GM12878 (cell line): Measurements from ENCODE around the gene PYGO2. TPM values are rescaled to one million over a fixed set of nuclear protein-coding genes. Genes with fewer than 3 reads are reported as not detected.

Experiments
- ESRRA ChIP-seq: IDR thresholded peaks from 2 replicates; pipeline ENCODE4 v1.6.1; 2012; ENCODE audit warnings: mild to moderate bottlenecking, low read length, improper control_type of control experiment
- FOXK2 ChIP-seq: fragments of 450-650 bp; IDR thresholded peaks from 2 replicates; pipeline ENCODE4 v1.6.1; 2017; ENCODE audit warnings: mild to moderate bottlenecking, moderate library complexity
- PAX5 ChIP-seq: IDR thresholded peaks from 2 replicates; pipeline ENCODE4 v1.6.1; 2011; ENCODE audit warnings: low read depth, low read length, borderline replicate concordance
- PAX8 ChIP-seq: fragments of 450-650 bp; IDR thresholded peaks from 2 replicates; pipeline ENCODE4 v1.6.1; 2017; ENCODE audit warnings: mild to moderate bottlenecking, moderate library complexity
- POLR2AphosphoS2 ChIP-seq: IDR thresholded peaks from 2 replicates; pipeline ENCODE4 v1.6.1; 2011; ENCODE audit warnings: low read depth, mild to moderate bottlenecking, low read length, improper control_type of control experiment, moderate library complexity
- STAT3 ChIP-seq: IDR thresholded peaks from 2 replicates; pipeline ENCODE4 v1.6.1; 2011; ENCODE audit warnings: low read depth, low read length, improper control_type of control experiment
- TAF1 ChIP-seq: IDR thresholded peaks from 2 replicates; pipeline ENCODE4 v1.6.1; 2011; ENCODE audit warnings: mild to moderate bottlenecking, low read depth, low read length, borderline replicate concordance
- polyA plus RNA-seq, 11 experiments: library from polyadenylated mRNA; depleted of rRNA in 4 of 11; unstranded in 6 of 11; stranded (reverse) in 5 of 11; fragments of >200 nt; fragmentation: Nextera tagmentation in 4 of 11; fragmentation: Illumina TruSeq in 1 of 11; extraction: Ambion mirVana in 4 of 11; extraction: Trizol in 1 of 11; gene quantifications; 1 replicate in 1 of 11; 2 replicates in 10 of 11; pipeline versions ENCODE4 v1.2.1 to v1.2.3, GENCODE V29; 2011 to 2016; ENCODE audit warnings: inconsistent platforms in 2 of 11, missing spikeins in 2 of 11, low read depth in 1 of 11
- total RNA-seq, 4 experiments: library from RNA; depleted of rRNA in 3 of 4; stranded (reverse); fragments of >200 nt in 3 of 4; fragmentation: Illumina TruSeq in 1 of 4; extraction: Trizol in 1 of 4; gene quantifications; 2 replicates each; pipeline versions ENCODE4 v1.2.1 to v1.2.3, GENCODE V29; 2013 to 2021
- TF ChIP-seq, protein P1 (sequence below): IDR thresholded peaks from 2 replicates; pipeline ENCODE4 v1.6.1; 2012; ENCODE audit warnings: improper control_type of control experiment, low read depth, low read length; ENCODE audit not compliant: insufficient replicate concordance
- TF ChIP-seq, protein P2 (sequence below): IDR thresholded peaks from 2 replicates; pipeline ENCODE4 v1.6.1; 2012; ENCODE audit warnings: mild to moderate bottlenecking, low read depth, low read length
- TF ChIP-seq, protein P3 (sequence below): fragments of 450-650 bp; IDR thresholded peaks from 2 replicates; pipeline ENCODE4 v1.6.1; 2017; ENCODE audit warnings: mild to moderate bottlenecking, moderate library complexity
- TF ChIP-seq, protein P4 (sequence below): fragments of 450-650 bp; formaldehyde crosslinking; IDR thresholded peaks from 2 replicates; pipeline ENCODE4 v1.4.0; 2020; ENCODE audit warnings: mild to moderate bottlenecking, moderate library complexity

Gene PYGO2
- total and polyA plus RNA-seq, 10 of the 15 experiments (the other 5 are each of a cell fraction or from before 2014, with no cell fraction given) = 8.1 to 33.8 (median 23.5) TPM

DNA sequence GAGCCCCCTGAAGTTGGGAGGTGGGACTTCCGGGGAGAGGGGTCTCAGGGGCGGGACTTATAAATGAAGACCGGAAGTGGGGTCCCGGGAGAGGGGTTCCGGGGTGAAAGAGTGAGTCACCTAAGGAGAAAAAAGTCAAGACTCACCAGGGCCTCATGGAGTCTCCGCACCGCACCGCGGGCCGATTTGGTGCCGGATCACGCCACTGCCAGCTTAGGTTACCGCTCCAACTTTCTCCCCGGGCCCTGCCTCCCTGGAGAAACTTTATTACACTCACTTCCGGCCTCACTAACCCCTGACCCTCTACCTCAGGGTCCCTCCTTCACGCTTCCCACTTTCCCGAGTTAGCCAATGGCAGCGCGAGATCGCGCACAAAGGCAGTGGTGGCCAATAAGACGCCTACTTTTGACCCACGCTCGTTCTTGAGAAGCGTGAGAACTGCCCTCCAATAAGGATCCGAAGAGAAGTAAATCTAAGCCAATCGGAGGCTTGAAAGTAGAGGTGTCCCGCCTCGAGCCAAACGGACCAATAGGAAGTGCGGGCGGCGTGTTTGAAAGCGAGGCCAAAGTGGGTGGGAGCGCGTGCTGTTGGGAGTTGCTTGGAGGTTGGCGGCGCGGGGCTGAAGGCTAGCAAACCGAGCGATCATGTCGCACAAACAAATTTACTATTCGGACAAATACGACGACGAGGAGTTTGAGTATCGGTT, 12.7 kb upstream of the PYGO2 start, which contains the start of gene CKS1B (continued):
- TF ChIP-seq, protein P1, sequence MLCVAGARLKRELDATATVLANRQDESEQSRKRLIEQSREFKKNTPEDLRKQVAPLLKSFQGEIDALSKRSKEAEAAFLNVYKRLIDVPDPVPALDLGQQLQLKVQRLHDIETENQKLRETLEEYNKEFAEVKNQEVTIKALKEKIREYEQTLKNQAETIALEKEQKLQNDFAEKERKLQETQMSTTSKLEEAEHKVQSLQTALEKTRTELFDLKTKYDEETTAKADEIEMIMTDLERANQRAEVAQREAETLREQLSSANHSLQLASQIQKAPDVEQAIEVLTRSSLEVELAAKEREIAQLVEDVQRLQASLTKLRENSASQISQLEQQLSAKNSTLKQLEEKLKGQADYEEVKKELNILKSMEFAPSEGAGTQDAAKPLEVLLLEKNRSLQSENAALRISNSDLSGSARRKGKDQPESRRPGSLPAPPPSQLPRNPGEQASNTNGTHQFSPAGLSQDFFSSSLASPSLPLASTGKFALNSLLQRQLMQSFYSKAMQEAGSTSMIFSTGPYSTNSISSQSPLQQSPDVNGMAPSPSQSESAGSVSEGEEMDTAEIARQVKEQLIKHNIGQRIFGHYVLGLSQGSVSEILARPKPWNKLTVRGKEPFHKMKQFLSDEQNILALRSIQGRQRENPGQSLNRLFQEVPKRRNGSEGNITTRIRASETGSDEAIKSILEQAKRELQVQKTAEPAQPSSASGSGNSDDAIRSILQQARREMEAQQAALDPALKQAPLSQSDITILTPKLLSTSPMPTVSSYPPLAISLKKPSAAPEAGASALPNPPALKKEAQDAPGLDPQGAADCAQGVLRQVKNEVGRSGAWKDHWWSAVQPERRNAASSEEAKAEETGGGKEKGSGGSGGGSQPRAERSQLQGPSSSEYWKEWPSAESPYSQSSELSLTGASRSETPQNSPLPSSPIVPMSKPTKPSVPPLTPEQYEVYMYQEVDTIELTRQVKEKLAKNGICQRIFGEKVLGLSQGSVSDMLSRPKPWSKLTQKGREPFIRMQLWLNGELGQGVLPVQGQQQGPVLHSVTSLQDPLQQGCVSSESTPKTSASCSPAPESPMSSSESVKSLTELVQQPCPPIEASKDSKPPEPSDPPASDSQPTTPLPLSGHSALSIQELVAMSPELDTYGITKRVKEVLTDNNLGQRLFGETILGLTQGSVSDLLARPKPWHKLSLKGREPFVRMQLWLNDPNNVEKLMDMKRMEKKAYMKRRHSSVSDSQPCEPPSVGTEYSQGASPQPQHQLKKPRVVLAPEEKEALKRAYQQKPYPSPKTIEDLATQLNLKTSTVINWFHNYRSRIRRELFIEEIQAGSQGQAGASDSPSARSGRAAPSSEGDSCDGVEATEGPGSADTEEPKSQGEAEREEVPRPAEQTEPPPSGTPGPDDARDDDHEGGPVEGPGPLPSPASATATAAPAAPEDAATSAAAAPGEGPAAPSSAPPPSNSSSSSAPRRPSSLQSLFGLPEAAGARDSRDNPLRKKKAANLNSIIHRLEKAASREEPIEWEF = no peak
- TF ChIP-seq ESRRA = no peak
- TF ChIP-seq FOXK2 = no peak
- TF ChIP-seq, protein P2, sequence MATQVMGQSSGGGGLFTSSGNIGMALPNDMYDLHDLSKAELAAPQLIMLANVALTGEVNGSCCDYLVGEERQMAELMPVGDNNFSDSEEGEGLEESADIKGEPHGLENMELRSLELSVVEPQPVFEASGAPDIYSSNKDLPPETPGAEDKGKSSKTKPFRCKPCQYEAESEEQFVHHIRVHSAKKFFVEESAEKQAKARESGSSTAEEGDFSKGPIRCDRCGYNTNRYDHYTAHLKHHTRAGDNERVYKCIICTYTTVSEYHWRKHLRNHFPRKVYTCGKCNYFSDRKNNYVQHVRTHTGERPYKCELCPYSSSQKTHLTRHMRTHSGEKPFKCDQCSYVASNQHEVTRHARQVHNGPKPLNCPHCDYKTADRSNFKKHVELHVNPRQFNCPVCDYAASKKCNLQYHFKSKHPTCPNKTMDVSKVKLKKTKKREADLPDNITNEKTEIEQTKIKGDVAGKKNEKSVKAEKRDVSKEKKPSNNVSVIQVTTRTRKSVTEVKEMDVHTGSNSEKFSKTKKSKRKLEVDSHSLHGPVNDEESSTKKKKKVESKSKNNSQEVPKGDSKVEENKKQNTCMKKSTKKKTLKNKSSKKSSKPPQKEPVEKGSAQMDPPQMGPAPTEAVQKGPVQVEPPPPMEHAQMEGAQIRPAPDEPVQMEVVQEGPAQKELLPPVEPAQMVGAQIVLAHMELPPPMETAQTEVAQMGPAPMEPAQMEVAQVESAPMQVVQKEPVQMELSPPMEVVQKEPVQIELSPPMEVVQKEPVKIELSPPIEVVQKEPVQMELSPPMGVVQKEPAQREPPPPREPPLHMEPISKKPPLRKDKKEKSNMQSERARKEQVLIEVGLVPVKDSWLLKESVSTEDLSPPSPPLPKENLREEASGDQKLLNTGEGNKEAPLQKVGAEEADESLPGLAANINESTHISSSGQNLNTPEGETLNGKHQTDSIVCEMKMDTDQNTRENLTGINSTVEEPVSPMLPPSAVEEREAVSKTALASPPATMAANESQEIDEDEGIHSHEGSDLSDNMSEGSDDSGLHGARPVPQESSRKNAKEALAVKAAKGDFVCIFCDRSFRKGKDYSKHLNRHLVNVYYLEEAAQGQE = no peak
- no peak for TF ChIP-seq STAT3
- peak; percentile 52; the same call in 1 of the 2 replicates for TF ChIP-seq POLR2AphosphoS2
- TF ChIP-seq PAX8 = no peak
- TF ChIP-seq, protein P3, sequence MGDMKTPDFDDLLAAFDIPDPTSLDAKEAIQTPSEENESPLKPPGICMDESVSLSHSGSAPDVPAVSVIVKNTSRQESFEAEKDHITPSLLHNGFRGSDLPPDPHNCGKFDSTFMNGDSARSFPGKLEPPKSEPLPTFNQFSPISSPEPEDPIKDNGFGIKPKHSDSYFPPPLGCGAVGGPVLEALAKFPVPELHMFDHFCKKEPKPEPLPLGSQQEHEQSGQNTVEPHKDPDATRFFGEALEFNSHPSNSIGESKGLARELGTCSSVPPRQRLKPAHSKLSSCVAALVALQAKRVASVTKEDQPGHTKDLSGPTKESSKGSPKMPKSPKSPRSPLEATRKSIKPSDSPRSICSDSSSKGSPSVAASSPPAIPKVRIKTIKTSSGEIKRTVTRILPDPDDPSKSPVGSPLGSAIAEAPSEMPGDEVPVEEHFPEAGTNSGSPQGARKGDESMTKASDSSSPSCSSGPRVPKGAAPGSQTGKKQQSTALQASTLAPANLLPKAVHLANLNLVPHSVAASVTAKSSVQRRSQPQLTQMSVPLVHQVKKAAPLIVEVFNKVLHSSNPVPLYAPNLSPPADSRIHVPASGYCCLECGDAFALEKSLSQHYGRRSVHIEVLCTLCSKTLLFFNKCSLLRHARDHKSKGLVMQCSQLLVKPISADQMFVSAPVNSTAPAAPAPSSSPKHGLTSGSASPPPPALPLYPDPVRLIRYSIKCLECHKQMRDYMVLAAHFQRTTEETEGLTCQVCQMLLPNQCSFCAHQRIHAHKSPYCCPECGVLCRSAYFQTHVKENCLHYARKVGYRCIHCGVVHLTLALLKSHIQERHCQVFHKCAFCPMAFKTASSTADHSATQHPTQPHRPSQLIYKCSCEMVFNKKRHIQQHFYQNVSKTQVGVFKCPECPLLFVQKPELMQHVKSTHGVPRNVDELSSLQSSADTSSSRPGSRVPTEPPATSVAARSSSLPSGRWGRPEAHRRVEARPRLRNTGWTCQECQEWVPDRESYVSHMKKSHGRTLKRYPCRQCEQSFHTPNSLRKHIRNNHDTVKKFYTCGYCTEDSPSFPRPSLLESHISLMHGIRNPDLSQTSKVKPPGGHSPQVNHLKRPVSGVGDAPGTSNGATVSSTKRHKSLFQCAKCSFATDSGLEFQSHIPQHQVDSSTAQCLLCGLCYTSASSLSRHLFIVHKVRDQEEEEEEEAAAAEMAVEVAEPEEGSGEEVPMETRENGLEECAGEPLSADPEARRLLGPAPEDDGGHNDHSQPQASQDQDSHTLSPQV = 0 out of 2 replicates have a peak, but pooled peaks have one; percentile 12
- TF ChIP-seq, protein P4, sequence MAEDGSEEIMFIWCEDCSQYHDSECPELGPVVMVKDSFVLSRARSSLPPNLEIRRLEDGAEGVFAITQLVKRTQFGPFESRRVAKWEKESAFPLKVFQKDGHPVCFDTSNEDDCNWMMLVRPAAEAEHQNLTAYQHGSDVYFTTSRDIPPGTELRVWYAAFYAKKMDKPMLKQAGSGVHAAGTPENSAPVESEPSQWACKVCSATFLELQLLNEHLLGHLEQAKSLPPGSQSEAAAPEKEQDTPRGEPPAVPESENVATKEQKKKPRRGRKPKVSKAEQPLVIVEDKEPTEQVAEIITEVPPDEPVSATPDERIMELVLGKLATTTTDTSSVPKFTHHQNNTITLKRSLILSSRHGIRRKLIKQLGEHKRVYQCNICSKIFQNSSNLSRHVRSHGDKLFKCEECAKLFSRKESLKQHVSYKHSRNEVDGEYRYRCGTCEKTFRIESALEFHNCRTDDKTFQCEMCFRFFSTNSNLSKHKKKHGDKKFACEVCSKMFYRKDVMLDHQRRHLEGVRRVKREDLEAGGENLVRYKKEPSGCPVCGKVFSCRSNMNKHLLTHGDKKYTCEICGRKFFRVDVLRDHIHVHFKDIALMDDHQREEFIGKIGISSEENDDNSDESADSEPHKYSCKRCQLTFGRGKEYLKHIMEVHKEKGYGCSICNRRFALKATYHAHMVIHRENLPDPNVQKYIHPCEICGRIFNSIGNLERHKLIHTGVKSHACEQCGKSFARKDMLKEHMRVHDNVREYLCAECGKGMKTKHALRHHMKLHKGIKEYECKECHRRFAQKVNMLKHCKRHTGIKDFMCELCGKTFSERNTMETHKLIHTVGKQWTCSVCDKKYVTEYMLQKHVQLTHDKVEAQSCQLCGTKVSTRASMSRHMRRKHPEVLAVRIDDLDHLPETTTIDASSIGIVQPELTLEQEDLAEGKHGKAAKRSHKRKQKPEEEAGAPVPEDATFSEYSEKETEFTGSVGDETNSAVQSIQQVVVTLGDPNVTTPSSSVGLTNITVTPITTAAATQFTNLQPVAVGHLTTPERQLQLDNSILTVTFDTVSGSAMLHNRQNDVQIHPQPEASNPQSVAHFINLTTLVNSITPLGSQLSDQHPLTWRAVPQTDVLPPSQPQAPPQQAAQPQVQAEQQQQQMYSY = no peak
- TF ChIP-seq PAX5 = no peak
- TF ChIP-seq TAF1 = peak; percentile 38; the same call in 1 of the 2 replicates
